H1 (cell line): ENCODE measurements around the gene PROM2. TPM values are rescaled to one million over a fixed set of nuclear protein-coding genes. Genes with fewer than 3 reads are reported as not detected.

Experiments used
- ASH2L ChIP-seq: fragments of 200-600, 300-600 bp; sonication (generic); IDR thresholded peaks from one replicate; pipeline ENCODE4 v1.7.1; 2017; ENCODE audit warnings: low read length
- CTCF ChIP-seq, 3 experiments: IDR thresholded peaks; 1 replicate in 2 of 3; 2 replicates in 1 of 3; pipeline versions ENCODE4 v1.5.1 to v1.6.1; 2011; ENCODE audit warnings: low read length in 3 of 3, mild to moderate bottlenecking in 3 of 3, inconsistent platforms in 2 of 3, low read depth in 1 of 3, moderate library complexity in 1 of 3; ENCODE audit not compliant: insufficient read depth in 1 of 3; ENCODE audit errors: control extremely low read depth in 1 of 3
- SIRT6 ChIP-seq: IDR thresholded peaks from one replicate; pipeline ENCODE4 v1.7.1; 2012; ENCODE audit warnings: low read length, inconsistent platforms
- TAF7 ChIP-seq: optimal IDR thresholded peaks from 2 replicates; pipeline ENCODE3; 2011; ENCODE audit warnings: low read depth, mild to moderate bottlenecking, inconsistent platforms, low read length, moderate library complexity, borderline replicate concordance
- polyA plus RNA-seq, 7 experiments: library from polyadenylated mRNA; depleted of rRNA in 3 of 7; stranded (reverse) in 5 of 7; unstranded in 2 of 7; fragments of >200 nt in 5 of 7; fragments of 200-250 nt in 2 of 7; gene quantifications; 1 replicate in 5 of 7; 2 replicates in 1 of 7; 4 replicates in 1 of 7; pipeline versions ENCODE4 v1.2.1 to v1.2.3, GENCODE V29; 2011 to 2013; ENCODE audit warnings: missing spikeins in 2 of 7, mixed read lengths in 2 of 7
- total RNA-seq: library from RNA; stranded (reverse); fragmentation: NEBNext Ultra II Directional; extraction: Animal tissue kit (Norgen Biotek cat#: 25700); gene quantifications from 2 replicates; pipeline ENCODE4 v1.2.1, GENCODE V29; 2021

The PROM2 gene
- total and polyA plus RNA-seq, 2 of the 8 experiments (the other 6 are each of a cell fraction or from before 2014, with no cell fraction given) = 1.6 to 3.8 TPM

GRCh38 chr2:95305380-95306061, 31.3 kb downstream of the PROM2 start (continued):
- TF ChIP-seq SIRT6 (no peak), TAF7 (no peak), CTCF (IDR thresholded peaks at IDR 0.05; ENCODE audit: control extremely low read depth in 1 of 3, insufficient read depth in 1 of 3, low read depth in 1 of 3, low read length in 3 of 3) (no peak), ASH2L (no peak)
- TF ChIP-seq, all 59 proteins: peak for 0
